HUDEP-2 (cell line): ENCODE measurements around the gene RAB17.
A peak's percentile ranks its signal among the peaks of the same experiment; 100 is the strongest.

ENCODE experiments used
- DNase-seq, 76 experiments: peaks; one replicate each; lab custom pipeline; 2025; ENCODE audit not compliant: unreplicated experiment in 76 of 76; lab: John Stamatoyannopoulos, UW

Gene RAB17

GRCh38 chr2:237581326-237581725 lies 9.2 kb downstream of the RAB17 start:
- no peak for DNase-seq

- no peak for DNase-seq
Observed at GRCh38 chr2:237577956-237578870, 12.3 kb downstream of the RAB17 start.

- no peak for DNase-seq
Observed at GRCh38 chr2:237577458-237577857, 13.1 kb downstream of the RAB17 start.

GRCh38 chr2:237576974-237577373 lies 13.6 kb downstream of the RAB17 start:
- no peak for DNase-seq

GRCh38 chr2:237575869-237576862 lies 14.4 kb downstream of the RAB17 start:
- no peak for DNase-seq

- DNase-seq, result no peak
Observed at GRCh38 chr2:237574894-237575868, 15.4 kb downstream of the RAB17 start.

GRCh38 chr2:237574467-237574866 lies 16.1 kb downstream of the RAB17 start:
- DNase-seq, result no peak

- no peak for DNase-seq
Observed at GRCh38 chr2:237573721-237574415, 16.7 kb downstream of the RAB17 start.

GRCh38 chr2:237572742-237573101 lies 17.8 kb downstream of the RAB17 start:
- no peak for DNase-seq

GRCh38 chr2:237572021-237572741 lies 18.4 kb downstream of the RAB17 start:
- DNase-seq, result peak in 75 of 76 experiments; percentile 4 to 86 (median 65)

- DNase-seq, result no peak
Observed at GRCh38 chr2:237571551-237571950, 19.0 kb downstream of the RAB17 start.

- DNase-seq, result no peak
Observed at GRCh38 chr2:237570776-237571335, 19.7 kb downstream of the RAB17 start.

- no peak for DNase-seq
Observed at GRCh38 chr2:237569896-237570295, 20.6 kb downstream of the RAB17 start.

- no peak for DNase-seq
Observed at GRCh38 chr2:237569041-237569440, 21.5 kb downstream of the RAB17 start.

GRCh38 chr2:237568121-237568660 lies 22.3 kb downstream of the RAB17 start:
- no peak for DNase-seq

- no peak for DNase-seq
Observed at GRCh38 chr2:237567276-237568029, 23.1 kb downstream of the RAB17 start.

GRCh38 chr2:237566401-237567235 lies 23.9 kb downstream of the RAB17 start, which contains the start of gene PRLH:
PRLH (plus strand) TSS chr2:237566574; CDS start chr2:237566574, 0 bp downstream.
- DNase-seq, result no peak
